ENCODE results near the gene ASCC3. TPM values are rescaled to one million over a fixed set of nuclear protein-coding genes. Genes with fewer than 3 reads are reported as not detected.

ASCC3 gene
- total RNA-seq, 4 donors from 2014 or later = 25.9 to 40.9 (median 31.3) TPM

DNA sequence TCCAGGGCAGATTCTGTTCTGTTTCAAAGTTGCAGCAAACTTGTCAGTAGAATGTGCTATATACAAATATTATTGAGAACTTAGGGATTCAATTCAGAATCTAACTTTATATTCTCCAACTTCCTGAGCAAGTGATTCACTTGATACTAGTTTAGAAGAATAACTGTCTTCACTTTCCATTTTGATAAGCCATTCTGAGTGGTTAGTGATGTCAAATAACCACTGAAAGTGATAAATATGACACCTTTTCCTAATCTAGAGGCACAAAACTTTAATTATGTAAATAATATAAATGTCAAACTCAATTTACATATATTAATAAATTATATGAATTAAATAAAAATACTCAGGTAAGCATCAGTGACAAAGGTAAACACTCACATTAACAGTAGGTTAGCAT, 395.9 kb downstream of the ASCC3 start:
- Histone ChIP-seq H3K4me1 (no peaks in the 10 kb centered on the region), H3K27me3 (peaks cover 8% of the 10 kb centered on the region), H3K27ac (no peak overlapping the region), H3K4me3 (no peak overlapping the region), H3K36me3 (no peaks in the 10 kb centered on the region), H3K9me3 (no peaks in the 10 kb centered on the region)
- no peak for DNase-seq (ENCODE audit: low spot score in 2 of 2)
- TF ChIP-seq EP300 (IDR thresholded peaks at IDR 0.05) (no peak), POLR2AphosphoS5 (IDR thresholded peaks at IDR 0.05) (no peak), POLR2A (IDR thresholded peaks at IDR 0.05) (no peak)
- TF ChIP-seq, protein P1, sequence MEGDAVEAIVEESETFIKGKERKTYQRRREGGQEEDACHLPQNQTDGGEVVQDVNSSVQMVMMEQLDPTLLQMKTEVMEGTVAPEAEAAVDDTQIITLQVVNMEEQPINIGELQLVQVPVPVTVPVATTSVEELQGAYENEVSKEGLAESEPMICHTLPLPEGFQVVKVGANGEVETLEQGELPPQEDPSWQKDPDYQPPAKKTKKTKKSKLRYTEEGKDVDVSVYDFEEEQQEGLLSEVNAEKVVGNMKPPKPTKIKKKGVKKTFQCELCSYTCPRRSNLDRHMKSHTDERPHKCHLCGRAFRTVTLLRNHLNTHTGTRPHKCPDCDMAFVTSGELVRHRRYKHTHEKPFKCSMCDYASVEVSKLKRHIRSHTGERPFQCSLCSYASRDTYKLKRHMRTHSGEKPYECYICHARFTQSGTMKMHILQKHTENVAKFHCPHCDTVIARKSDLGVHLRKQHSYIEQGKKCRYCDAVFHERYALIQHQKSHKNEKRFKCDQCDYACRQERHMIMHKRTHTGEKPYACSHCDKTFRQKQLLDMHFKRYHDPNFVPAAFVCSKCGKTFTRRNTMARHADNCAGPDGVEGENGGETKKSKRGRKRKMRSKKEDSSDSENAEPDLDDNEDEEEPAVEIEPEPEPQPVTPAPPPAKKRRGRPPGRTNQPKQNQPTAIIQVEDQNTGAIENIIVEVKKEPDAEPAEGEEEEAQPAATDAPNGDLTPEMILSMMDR (IDR thresholded peaks at IDR 0.05) = no peak

DNA sequence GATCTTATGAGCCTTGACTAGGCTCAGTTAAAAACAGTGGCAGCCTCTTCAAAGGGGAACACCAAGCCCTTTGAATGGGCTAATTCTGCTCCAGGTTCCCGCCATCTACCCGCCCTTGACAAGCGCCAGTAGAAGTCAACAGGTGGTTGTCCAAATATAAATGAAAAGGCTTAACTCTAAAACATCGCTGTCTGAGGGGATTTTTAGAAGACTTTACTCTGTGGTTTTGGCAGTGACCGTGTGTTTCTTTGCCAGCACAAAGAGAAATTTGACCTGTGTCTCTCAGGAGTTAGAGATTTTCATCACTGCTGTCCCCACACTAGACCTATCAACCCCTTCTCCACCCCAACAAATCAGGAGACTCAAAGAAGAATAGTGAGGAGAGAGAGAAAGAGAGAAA, 396.7 kb downstream of the ASCC3 start:
- H3K36me3 ChIP-seq = no peaks in the 10 kb centered on the region
- TF ChIP-seq EP300 (IDR thresholded peaks at IDR 0.05) (no peak), POLR2A (IDR thresholded peaks at IDR 0.05) (no peak), POLR2AphosphoS5 (IDR thresholded peaks at IDR 0.05) (no peak)
- TF ChIP-seq, protein P1 (IDR thresholded peaks at IDR 0.05) = no peak
- no peaks in the 10 kb centered on the region for H3K9me3 ChIP-seq
- no peaks in the 10 kb centered on the region for H3K4me1 ChIP-seq
- H3K27me3 ChIP-seq = peaks cover 8% of the 10 kb centered on the region
- no peak overlapping the region for H3K27ac ChIP-seq
- no peak for DNase-seq (ENCODE audit: low spot score in 2 of 2)
- WGBS = 80% methylated on average over 5 of the region's 5 CpGs
- no peak overlapping the region for H3K4me3 ChIP-seq

DNA sequence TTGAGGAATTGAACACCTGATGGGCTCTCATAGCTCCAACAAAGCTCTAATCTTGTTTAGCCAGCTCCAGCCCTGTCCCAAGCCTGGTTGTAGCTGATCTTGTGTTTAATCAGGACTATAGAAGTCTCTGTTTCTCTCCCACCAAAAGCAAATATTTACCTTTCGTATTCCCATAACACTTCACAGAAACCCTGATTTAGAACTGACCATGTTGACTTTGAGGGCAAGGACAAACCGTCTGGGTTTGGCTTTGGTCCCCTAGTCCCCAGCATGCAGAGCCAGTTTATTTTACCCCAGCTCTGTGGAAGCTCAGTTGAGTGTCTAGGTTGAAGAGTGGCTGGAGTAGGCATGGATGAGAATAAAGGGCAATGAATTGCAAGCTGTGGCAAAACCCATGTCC, 398.4 kb downstream of the ASCC3 start:
- 85% methylated on average over 2 of the region's 2 CpGs for WGBS
- no peak for DNase-seq (ENCODE audit: low spot score in 2 of 2)
- H3K4me1 ChIP-seq = no peaks in the 10 kb centered on the region
- H3K4me3 ChIP-seq = no peak overlapping the region
- TF ChIP-seq, protein P1 (IDR thresholded peaks at IDR 0.05) = no peak
- TF ChIP-seq POLR2AphosphoS5 (IDR thresholded peaks at IDR 0.05) (no peak), EP300 (IDR thresholded peaks at IDR 0.05) (no peak), POLR2A (IDR thresholded peaks at IDR 0.05) (no peak)
- H3K27me3 ChIP-seq = peaks cover 10% of the 10 kb centered on the region
- no peaks in the 10 kb centered on the region for H3K9me3 ChIP-seq
- H3K27ac ChIP-seq = no peak overlapping the region
- no peaks in the 10 kb centered on the region for H3K36me3 ChIP-seq

DNA sequence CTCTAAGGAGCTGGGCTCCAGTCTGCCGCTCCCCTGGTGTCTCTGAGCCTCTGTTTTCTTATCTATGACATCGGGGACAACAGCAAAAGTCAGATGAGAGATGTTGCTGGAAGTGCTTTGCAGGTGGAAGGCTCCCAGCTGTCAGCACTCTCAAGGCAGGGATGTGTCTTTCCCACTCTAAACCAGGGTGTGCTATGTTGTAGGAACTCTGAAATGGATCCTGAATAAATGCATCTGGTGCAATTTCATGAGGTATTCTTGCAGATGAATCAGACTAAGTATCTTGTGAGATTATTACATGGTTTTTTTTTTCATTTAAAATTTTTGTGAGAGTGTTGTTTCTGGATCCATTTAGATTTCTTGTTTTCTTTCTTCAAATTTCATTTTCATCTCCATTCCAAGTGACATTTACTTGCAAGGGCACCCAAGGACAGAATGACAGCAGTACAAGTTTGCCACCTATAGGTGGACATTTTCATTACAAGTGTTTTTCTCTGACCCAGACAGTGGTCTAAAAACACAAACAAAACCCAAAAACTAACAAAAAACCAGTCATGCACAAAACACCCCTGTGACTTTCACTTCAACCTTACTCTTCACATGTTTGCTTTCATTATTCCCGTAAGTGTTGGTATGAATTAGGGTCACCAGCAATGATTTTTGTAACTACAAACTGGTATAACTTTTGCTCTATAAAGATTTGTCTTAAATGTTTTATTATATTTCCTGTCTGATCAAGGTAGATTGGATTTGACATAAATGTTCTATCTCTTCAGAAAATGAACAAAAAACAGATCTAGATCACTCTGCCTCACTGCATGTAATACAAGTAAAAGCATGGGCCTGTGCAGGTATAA, 401.7 kb downstream of the ASCC3 start:
- Histone ChIP-seq H3K9me3 (no peaks in the 10 kb centered on the region), H3K27me3 (peaks cover 13% of the 10 kb centered on the region), H3K4me3 (no peak overlapping the region), H3K36me3 (no peaks in the 10 kb centered on the region), H3K4me1 (no peaks in the 10 kb centered on the region), H3K27ac (no peak overlapping the region)
- TF ChIP-seq POLR2AphosphoS5 (IDR thresholded peaks at IDR 0.05) = no peak
- TF ChIP-seq POLR2A (IDR thresholded peaks at IDR 0.05) = no peak
- TF ChIP-seq, protein P1 (IDR thresholded peaks at IDR 0.05) = peak; percentile 40 to 52
- no peak for TF ChIP-seq EP300 (IDR thresholded peaks at IDR 0.05)
- 72% methylated on average over 3 of the region's 3 CpGs for WGBS
- no peak for DNase-seq (ENCODE audit: low spot score in 2 of 2)

DNA sequence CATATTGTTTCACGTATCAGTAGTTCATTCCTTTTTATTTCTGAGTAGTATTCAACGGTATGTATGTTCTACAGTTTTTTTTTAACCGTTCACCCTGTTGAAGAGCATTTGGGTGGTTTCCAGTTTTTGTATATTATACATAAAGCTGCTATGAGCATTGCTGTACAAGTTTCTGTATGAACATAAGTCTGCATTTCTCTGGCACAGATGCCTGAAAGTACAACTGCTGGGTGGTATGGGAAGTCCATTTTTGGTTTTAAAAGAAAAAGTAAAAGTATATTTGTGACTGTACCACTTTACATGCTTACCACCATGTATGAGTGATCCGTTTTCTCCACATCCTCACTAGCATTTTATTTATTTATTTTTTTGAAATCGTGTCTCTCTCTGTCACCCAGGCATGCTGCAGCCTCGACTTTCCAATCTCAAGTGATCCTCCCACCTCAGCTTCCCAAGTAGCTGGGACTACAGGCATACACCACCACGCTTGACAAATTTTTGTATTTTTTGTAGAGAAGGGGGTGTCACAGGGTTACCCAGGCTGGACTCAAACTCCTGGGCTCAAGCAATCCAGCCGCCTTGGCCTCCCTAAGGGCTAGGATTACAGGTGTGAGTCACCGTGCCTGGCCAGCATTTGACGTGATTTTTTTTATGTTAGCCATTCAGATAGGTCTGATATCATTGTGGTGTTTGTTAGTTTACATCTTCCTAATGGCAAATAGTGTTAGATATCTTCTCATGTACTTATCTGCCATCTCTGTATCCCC, 405.4 kb downstream of the ASCC3 start:
- no peaks in the 10 kb centered on the region for H3K9me3 ChIP-seq
- no peak for TF ChIP-seq EP300 (IDR thresholded peaks at IDR 0.05)
- TF ChIP-seq, protein P1 (IDR thresholded peaks at IDR 0.05) = no peak
- no peak for TF ChIP-seq POLR2A (IDR thresholded peaks at IDR 0.05)
- no peak for TF ChIP-seq POLR2AphosphoS5 (IDR thresholded peaks at IDR 0.05)
- peaks cover 37% of the 10 kb centered on the region for H3K27me3 ChIP-seq
- no peak overlapping the region for H3K4me3 ChIP-seq
- no peak for DNase-seq (ENCODE audit: low spot score in 2 of 2)
- no peaks in the 10 kb centered on the region for H3K4me1 ChIP-seq
- H3K27ac ChIP-seq = no peak overlapping the region
- WGBS = 75% methylated on average over 10 of the region's 10 CpGs
- no peaks in the 10 kb centered on the region for H3K36me3 ChIP-seq
